Testis (tissue), 2 donors: ENCODE data around the gene DPF3.

Source experiments
- CTCF ChIP-seq, 3 experiments: fragments of 450-650 bp in 2 of 3; fragments of 200-600 bp in 1 of 3; sonication (generic) in 1 of 3; IDR thresholded peaks; one replicate each; pipeline ENCODE4 v1.5.1; 2016 to 2019; ENCODE audit warnings: antibody characterized with exemption in 3 of 3, mild to moderate bottlenecking in 2 of 3, moderate library complexity in 1 of 3
- POLR2A ChIP-seq: fragments of 450-650 bp; IDR thresholded peaks from one replicate; pipeline ENCODE4 v1.6.1; 2017; ENCODE audit warnings: antibody characterized with exemption, mild to moderate bottlenecking, moderate library complexity

DNA sequence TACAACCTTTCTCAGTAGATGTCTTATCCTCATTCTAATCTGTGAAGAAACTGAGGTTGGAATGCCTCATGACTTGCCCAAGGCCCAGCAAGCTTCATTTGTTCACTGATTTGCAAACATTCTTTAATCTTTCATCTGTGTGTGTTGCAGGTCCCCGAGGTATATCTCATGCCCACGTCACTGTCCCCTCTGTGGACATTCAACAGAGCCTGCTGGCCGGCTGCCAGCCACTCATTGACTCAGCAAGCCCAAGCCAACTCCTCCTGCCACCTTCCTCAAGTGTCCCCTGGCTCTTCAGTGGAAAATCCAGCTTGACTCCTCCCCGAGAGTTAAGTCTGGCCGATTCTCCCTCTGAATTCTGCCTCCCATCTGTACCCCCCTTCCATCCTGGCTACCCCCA is 30.4 kb upstream of the DPF3 start:
- no peak for TF ChIP-seq CTCF (IDR thresholded peaks at IDR 0.05)
- no peak for TF ChIP-seq POLR2A
